Ovary (tissue), 9 donors: ENCODE results near the gene LACTB. TPM values are rescaled to one million over a fixed set of nuclear protein-coding genes. Genes with fewer than 3 reads are reported as not detected.

Experiments
- DNase-seq, 5 donors: peaks; one replicate each; pipeline ENCODE4 v3.0.0-alpha.2; 2019 to 2020
- H3K27ac ChIP-seq, 2 donors: fragments of 200-600 bp; one replicate each; pipeline versions ENCODE4 v1.5.1 to v1.8.0; 2019 to 2022
- H3K27me3 ChIP-seq: fragments of 200-600 bp; one replicate; pipeline ENCODE4 v1.8.0; 2022
- H3K36me3 ChIP-seq: fragments of 200-600 bp; sonication (generic); one replicate; pipeline ENCODE4 v1.5.1; 2019
- H3K4me1 ChIP-seq: one replicate; pipeline ENCODE4 v1.8.1; 2013; ENCODE audit warnings: mild to moderate bottlenecking, moderate library complexity; ENCODE audit not compliant: insufficient read depth
- H3K4me3 ChIP-seq: fragments of 200-600 bp; sonication (generic); one replicate; pipeline ENCODE4 v1.5.1; 2017
- H3K9me3 ChIP-seq, 2 donors: fragments of 200-600 bp in 1 of 2; sonication (generic) in 1 of 2; one replicate each; pipeline versions ENCODE4 v1.5.1 to v1.8.1; 2013 to 2019; ENCODE audit warnings: mild to moderate bottlenecking in 1 of 2, moderate library complexity in 1 of 2
- CTCF ChIP-seq, 3 donors: fragments of 450-650 bp in 2 of 3; fragments of 200-600 bp in 1 of 3; IDR thresholded peaks; one replicate each; pipeline versions ENCODE4 v1.5.1 to v1.8.0; 2016 to 2022; ENCODE audit warnings: antibody characterized with exemption in 3 of 3, mild to moderate bottlenecking in 1 of 3
- EP300 ChIP-seq: sonication (generic); formaldehyde crosslinking; IDR thresholded peaks from one replicate; pipeline ENCODE4 v1.6.1; 2017; ENCODE audit warnings: antibody characterized with exemption
- POLR2A ChIP-seq: fragments of 450-650 bp; IDR thresholded peaks from one replicate; pipeline ENCODE4 v1.6.1; 2017; ENCODE audit warnings: antibody characterized with exemption, mild to moderate bottlenecking, moderate library complexity
- WGBS, 3 donors: extraction: QIAGEN DNeasy Blood & Tissue Kit in 1 of 3; methylation state at CpG; one replicate each; pipeline versions ENCODE4 v1.1.5 to v1.1.7; 2013 to 2017; 5-methylcytosine and 5-hydroxymethylcytosine counted together
- intact Hi-C, 4 donors: fragments of 100-400 bp; cut with DNase I; formaldehyde crosslinking; loops; one replicate each; pipeline versions ENCODE4 v1.11.0 to v1.15.1; 2022 to 2023
- polyA plus RNA-seq, 2 donors: library from polyadenylated mRNA; stranded (reverse); fragments of 200-250 nt in 1 of 2; fragments of 350-450 nt in 1 of 2; fragmentation: Illumina TruSeq in 1 of 2; extraction: RNeasy Lipid Tissue Mini Kit (QIAGEN cat#74804) in 1 of 2; gene quantifications; one replicate each; pipeline ENCODE4 v1.2.3, GENCODE V29; 2013 to 2014
- total RNA-seq, 7 donors: library from RNA; depleted of rRNA in 2 of 7; stranded (reverse); fragments of >200 nt in 2 of 7; fragmentation: NEBNext Ultra II Directional in 3 of 7; extraction: Animal tissue kit (Norgen Biotek cat#: 25700) in 3 of 7; gene quantifications; one replicate each; pipeline versions ENCODE4 v1.1.0 to v1.2.4, GENCODE V29; 2016 to 2023
- donor health status: DM: no; HTN: no; CAD: no; lungs with moderate emphysema.
- donor health status: DM: no; HTN: no; CAD: no.
- donor health status: Bipolar disorder and iron deficiency.
- donor health status: DM: yes; HTN: yes; CAD: no.
- donor health status: DM: no; HTN: no; CAD: no.
- donor health status: DM: yes; HTN: yes; CAD: no.

Gene LACTB
- total and polyA plus RNA-seq, 9 donors, result 7.5 to 27.9 (median 10.4) TPM

DNA sequence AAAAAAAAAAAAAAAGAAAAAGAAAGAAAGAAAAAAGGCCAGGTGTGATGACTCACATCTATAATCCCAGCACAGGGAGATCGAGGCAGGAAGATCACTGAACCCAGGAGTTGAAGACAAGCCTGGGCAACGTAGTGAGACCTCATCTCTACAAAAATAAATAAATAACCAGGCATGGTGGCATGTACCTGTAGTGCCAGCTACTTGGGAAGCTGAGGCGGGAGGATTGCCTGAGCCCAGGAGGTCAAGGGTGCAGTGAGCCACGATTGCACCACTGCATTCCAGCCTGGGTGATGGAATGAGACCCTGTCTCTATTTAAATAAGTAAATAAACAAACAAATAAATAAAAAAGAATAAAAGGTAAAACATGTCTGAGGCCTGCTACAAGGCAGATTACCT is 39.3 kb upstream of the LACTB start:
- no peaks in the 10 kb centered on the region for H3K9me3 ChIP-seq
- H3K27me3 ChIP-seq, result no peaks in the 10 kb centered on the region
- no peak overlapping the region for H3K4me3 ChIP-seq
- WGBS, 3 donors, result 84 to 87% (median 85%) methylated on average over 4 of the region's 4 CpGs
- H3K4me1 ChIP-seq, result no peaks in the 10 kb centered on the region
- no peak for DNase-seq
- intact Hi-C loops, result no loop called here
- no peaks in the 10 kb centered on the region for H3K36me3 ChIP-seq
- H3K27ac ChIP-seq, result no peak overlapping the region
- no peak for TF ChIP-seq POLR2A
- TF ChIP-seq EP300, result no peak
- TF ChIP-seq CTCF (IDR thresholded peaks at IDR 0.05), result no peak

- 69 to 83% (median 78%) methylated on average over 12 of the region's 12 CpGs for WGBS, 3 donors
- intact Hi-C loops, result no loop called here
- Histone ChIP-seq H3K27me3 (no peaks in the 10 kb centered on the region), H3K4me3 (no peak overlapping the region), H3K9me3 (no peaks in the 10 kb centered on the region), H3K4me1 (no peaks in the 10 kb centered on the region), H3K36me3 (no peaks in the 10 kb centered on the region), H3K27ac (no peak overlapping the region)
- no peak for DNase-seq
- TF ChIP-seq EP300, result no peak
- TF ChIP-seq POLR2A, result no peak
- no peak for TF ChIP-seq CTCF (IDR thresholded peaks at IDR 0.05)
Observed at GRCh38 chr15:63083044-63083443, 38.6 kb upstream of the LACTB start.

DNA sequence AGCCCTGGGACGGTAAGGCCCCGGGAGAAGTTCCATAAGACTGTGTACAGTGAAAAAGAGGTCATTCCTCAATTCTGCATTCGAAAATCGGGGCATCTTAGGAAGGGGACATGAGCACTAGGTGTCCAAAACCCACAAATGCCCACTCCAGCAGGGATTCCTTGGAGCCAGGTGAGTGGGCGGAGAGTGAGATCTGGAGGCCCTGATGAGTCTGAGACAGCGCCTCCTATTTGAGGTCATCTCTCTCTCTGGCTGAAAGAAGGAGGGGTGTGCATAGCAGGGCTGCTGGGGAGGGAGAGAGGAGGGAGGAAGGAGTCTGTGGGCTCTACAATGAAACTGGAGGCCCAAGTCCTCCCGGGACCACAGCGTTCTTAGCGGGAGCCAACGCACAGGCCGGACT is 38.1 kb upstream of the LACTB start:
- no peak for TF ChIP-seq EP300
- TF ChIP-seq POLR2A, result no peak
- TF ChIP-seq CTCF (IDR thresholded peaks at IDR 0.05), result no peak
- no peak for DNase-seq
- H3K4me1 ChIP-seq, result no peaks in the 10 kb centered on the region
- no peaks in the 10 kb centered on the region for H3K9me3 ChIP-seq
- WGBS, 3 donors, result 86 to 91% (median 90%) methylated on average over 11 of the region's 11 CpGs
- intact Hi-C loops, result no loop called here
- no peaks in the 10 kb centered on the region for H3K27me3 ChIP-seq
- no peaks in the 10 kb centered on the region for H3K36me3 ChIP-seq
- no peak overlapping the region for H3K4me3 ChIP-seq
- no peak overlapping the region for H3K27ac ChIP-seq

GRCh38 chr15:63084806-63085205 is 36.9 kb upstream of the LACTB start:
- Histone ChIP-seq H3K4me1 (no peaks in the 10 kb centered on the region), H3K27me3 (no peaks in the 10 kb centered on the region), H3K27ac (no peak overlapping the region), H3K36me3 (no peaks in the 10 kb centered on the region), H3K9me3 (no peaks in the 10 kb centered on the region), H3K4me3 (no peak overlapping the region)
- TF ChIP-seq EP300 (no peak), CTCF (IDR thresholded peaks at IDR 0.05) (no peak), POLR2A (no peak)
- intact Hi-C loops, result no loop called here
- WGBS, 3 donors, result 91 to 100% (median 97%) methylated on average over 1 of the region's 1 CpG
- DNase-seq, result no peak

- H3K4me1 ChIP-seq, result no peaks in the 10 kb centered on the region
- intact Hi-C loops, result no loop called here
- no peaks in the 10 kb centered on the region for H3K9me3 ChIP-seq
- H3K36me3 ChIP-seq, result no peaks in the 10 kb centered on the region
- H3K27ac ChIP-seq, result no peak overlapping the region
- TF ChIP-seq EP300 (no peak), CTCF (IDR thresholded peaks at IDR 0.05) (no peak), POLR2A (no peak)
- no peak for DNase-seq
- H3K27me3 ChIP-seq, result no peaks in the 10 kb centered on the region
- WGBS, 3 donors, result 89 to 92% (median 89%) methylated on average over 4 of the region's 4 CpGs
- no peak overlapping the region for H3K4me3 ChIP-seq
Observed at GRCh38 chr15:63085289-63085688, 36.4 kb upstream of the LACTB start.
